A549 (cell line): Measurements from ENCODE around the gene LAMA3. TPM values are rescaled to one million over a fixed set of nuclear protein-coding genes. Genes with fewer than 3 reads are reported as not detected.
A peak's percentile ranks its signal among the peaks of the same experiment; 100 is the strongest.

ENCODE experiments used
- ATAC-seq, 2 experiments: fragments of 200-7000 bp in 1 of 2; fragments of >200 bp in 1 of 2; cut with Nextera tagmentation in 1 of 2; cut with Tn5 transposase in 1 of 2; 3 replicates each; pipeline versions ENCODE4 v1.8.0 to v1.9.1; 2018 to 2020; ENCODE audit warnings: mild to moderate bottlenecking in 1 of 2, moderate library complexity in 1 of 2
- CTCF ChIA-PET: fragments of 300-600 bp; sonication (Branson Sonifier 250); formaldehyde crosslinking; extraction: SDS; loops from one replicate; lab custom pipeline; 2021; ENCODE audit warnings: antibody characterized with exemption, inconsistent platforms; lab: Yijun Ruan, JAX
- POLR2A ChIA-PET: fragments of 350-600 bp; formaldehyde crosslinking; extraction: SDS; loops from one replicate; lab custom pipeline; 2021; ENCODE audit warnings: antibody characterized with exemption, inconsistent platforms; lab: Yijun Ruan, JAX
- DNase-seq, 2 experiments: peaks; one replicate each; pipeline versions ENCODE4 v3.0.0 to v3.0.0-alpha.2; 2011 to 2016; ENCODE audit warnings: low read depth in 1 of 2, low spot score in 1 of 2
- FAIRE-seq: peaks from 2 replicates; lab custom pipeline; 2011; peaks lifted over from hg19 to GRCh38; lab: Jason Lieb, UNC
- H3K27ac ChIP-seq, 2 experiments: fragments of >200 bp; sonication (Bioruptor Twin); formaldehyde crosslinking; 3 replicates each; pipeline ENCODE4 v1.5.1; 2016 to 2017
- H3K4me1 ChIP-seq: fragments of >200 bp; sonication (Bioruptor Twin); formaldehyde crosslinking; 3 replicates; pipeline ENCODE4 v1.6.1; 2016
- H3K4me2 ChIP-seq: fragments of >200 bp; sonication (Bioruptor Twin); formaldehyde crosslinking; 3 replicates; pipeline ENCODE4 v1.6.1; 2016
- H3K4me3 ChIP-seq: fragments of >200 bp; sonication (Bioruptor Twin); formaldehyde crosslinking; 3 replicates; pipeline ENCODE4 v1.5.1; 2016
- H3K9me3 ChIP-seq: fragments of >200 bp; sonication (Bioruptor Twin); formaldehyde crosslinking; 3 replicates; pipeline ENCODE4 v1.6.1; 2016
- CBX8 ChIP-seq: fragments of 200-600 bp; sonication (generic); IDR thresholded peaks from 2 replicates; pipeline ENCODE4 v1.6.1; 2016
- ESRRA ChIP-seq: fragments of 150-350 bp; IDR thresholded peaks from 2 replicates; pipeline ENCODE4 v1.6.1; 2014; ENCODE audit warnings: mild to moderate bottlenecking, low read length, borderline replicate concordance
- FOSB ChIP-seq: fragments of 250-450 bp; sonication (Bioruptor Pico); IDR thresholded peaks from 2 replicates; pipeline ENCODE4 v1.5.0; 2020; ENCODE audit warnings: mild to moderate bottlenecking, moderate library complexity
- FOSL2 ChIP-seq, 2 experiments: fragments of 450-650 bp in 1 of 2; fragments of >200 bp in 1 of 2; sonication (Bioruptor Twin) in 1 of 2; formaldehyde crosslinking; IDR thresholded peaks; 2 replicates each; pipeline versions ENCODE4 v1.5.0 to v1.6.1; 2016 to 2020; ENCODE audit warnings: mild to moderate bottlenecking in 1 of 2, moderate library complexity in 1 of 2
- FOXS1 ChIP-seq: fragments of 250-450 bp; sonication (Bioruptor Pico); IDR thresholded peaks from 2 replicates; pipeline ENCODE4 v1.5.0; 2020; ENCODE audit warnings: mild to moderate bottlenecking, moderate library complexity
- GATA3 ChIP-seq: IDR thresholded peaks from 2 replicates; pipeline ENCODE4 v1.6.1; 2012; ENCODE audit warnings: borderline replicate concordance
- HEYL ChIP-seq: fragments of 250-450 bp; sonication (Bioruptor Pico); IDR thresholded peaks from 2 replicates; pipeline ENCODE4 v1.8.0; 2021; ENCODE audit warnings: mild to moderate bottlenecking, moderate library complexity
- HOXA7 ChIP-seq: fragments of 250-450 bp; sonication (Bioruptor Pico); IDR thresholded peaks from 2 replicates; pipeline ENCODE4 v1.5.0; 2020; ENCODE audit warnings: mild to moderate bottlenecking, moderate library complexity
- KDM1A ChIP-seq: fragments of 200-600 bp; sonication (generic); IDR thresholded peaks from 2 replicates; pipeline ENCODE4 v1.6.1; 2016; ENCODE audit warnings: low read depth, mild to moderate bottlenecking
- MAFK ChIP-seq: fragments of 450-650 bp; IDR thresholded peaks from 2 replicates; pipeline ENCODE4 v1.6.1; 2014; ENCODE audit not compliant: partially characterized antibody
- POLR2AphosphoS2 ChIP-seq: conservative IDR thresholded peaks from 2 replicates; pipeline ENCODE4 v1.6.1; 2012; ENCODE audit warnings: low read length, improper control_type of control experiment, inconsistent platforms
- RARB ChIP-seq: fragments of 250-450 bp; sonication (Bioruptor Pico); IDR thresholded peaks from 2 replicates; pipeline ENCODE4 v1.8.0; 2021; ENCODE audit warnings: mild to moderate bottlenecking, moderate library complexity
- RCOR1 ChIP-seq: fragments of 150-350 bp; IDR thresholded peaks from 2 replicates; pipeline ENCODE4 v1.6.1; 2014; ENCODE audit warnings: antibody characterized with exemption, low read length, low read depth
- RFX5 ChIP-seq: fragments of 450-650 bp; IDR thresholded peaks from 2 replicates; pipeline ENCODE4 v1.7.1; 2014; ENCODE audit warnings: antibody characterized with exemption, mild to moderate bottlenecking, moderate library complexity
- RNF2 ChIP-seq: fragments of 200-600 bp; sonication (generic); IDR thresholded peaks from 2 replicates; pipeline ENCODE4 v1.6.1; 2016; ENCODE audit warnings: low read depth, mild to moderate bottlenecking, antibody characterized with exemption, moderate library complexity, borderline replicate concordance
- SMC3 ChIP-seq: fragments of >200 bp; sonication (Bioruptor Twin); formaldehyde crosslinking; IDR thresholded peaks from 3 replicates; pipeline ENCODE4 v1.6.1; 2018; ENCODE audit warnings: inconsistent platforms
- TP53 ChIP-seq: fragments of 250-450 bp; sonication (Bioruptor Pico); IDR thresholded peaks from 2 replicates; pipeline ENCODE4 v1.5.0; 2021; ENCODE audit warnings: mild to moderate bottlenecking, moderate library complexity
- ZC3H11A ChIP-seq: fragments of 450-650 bp; IDR thresholded peaks from 2 replicates; pipeline ENCODE4 v1.6.1; 2014; ENCODE audit warnings: antibody characterized with exemption, mild to moderate bottlenecking
- ZFP36 ChIP-seq: fragments of 450-650 bp; IDR thresholded peaks from 2 replicates; pipeline ENCODE4 v1.6.1; 2014; ENCODE audit warnings: borderline replicate concordance; ENCODE audit not compliant: partially characterized antibody
- ZNF302 ChIP-seq: fragments of 250-450 bp; sonication (Bioruptor Pico); IDR thresholded peaks from 2 replicates; pipeline ENCODE4 v1.9.0; 2021; ENCODE audit warnings: inconsistent platforms, mild to moderate bottlenecking, moderate library complexity
- WGBS: methylation state at CpG from one replicate; pipeline ENCODE4 v1.1.6; 2017; ENCODE audit errors: missing lambda C conversion rate; 5-methylcytosine and 5-hydroxymethylcytosine counted together
- polyA plus RNA-seq, 4 experiments: library from polyadenylated mRNA; depleted of rRNA in 3 of 4; stranded (reverse); fragments of >200 nt; fragmentation: RNase III in 1 of 4; extraction: RNeasy Plus Mini Kit Qiagen cat#74134 plus additional on column Dnase treatment in 1 of 4; gene quantifications; 2 replicates in 3 of 4; 3 replicates in 1 of 4; pipeline ENCODE4 v1.2.3, GENCODE V29; 2011 to 2017
- TF ChIP-seq, protein P1 (sequence below): IDR thresholded peaks from 2 replicates; pipeline ENCODE4 v1.6.1; 2012
- TF ChIP-seq, protein P2 (sequence below): fragments of >200 bp; sonication (Bioruptor Twin); formaldehyde crosslinking; IDR thresholded peaks from 2 replicates; pipeline ENCODE4 v1.6.1; 2016
- TF ChIP-seq, protein P3 (sequence below): IDR thresholded peaks from 2 replicates; pipeline ENCODE4 v1.6.1; 2012; ENCODE audit warnings: low read depth, borderline replicate concordance
- TF ChIP-seq, protein P4 (sequence below): fragments of 200-600 bp; sonication (generic); IDR thresholded peaks from 2 replicates; pipeline ENCODE4 v1.6.1; 2016; ENCODE audit warnings: antibody characterized with exemption, mild to moderate bottlenecking, moderate library complexity
- TF ChIP-seq, protein P5 (sequence below): fragments of >200 bp; sonication (Bioruptor Twin); formaldehyde crosslinking; IDR thresholded peaks from 3 replicates; pipeline ENCODE4 v1.6.1; 2016
- TF ChIP-seq, protein P6 (sequence below): fragments of 250-450 bp; sonication (Bioruptor Pico); IDR thresholded peaks from 2 replicates; pipeline ENCODE4 v1.5.0; 2021; ENCODE audit warnings: mild to moderate bottlenecking, moderate library complexity, borderline replicate concordance
- TF ChIP-seq, protein P7 (sequence below): fragments of >200 bp; sonication (Bioruptor Twin); formaldehyde crosslinking; IDR thresholded peaks from 3 replicates; pipeline ENCODE4 v1.5.1; 2016

LAMA3 gene
- polyA plus RNA-seq, 2 of the 4 experiments (the other 2 are of a cell fraction) = 18.2 to 31.0 TPM

DNA sequence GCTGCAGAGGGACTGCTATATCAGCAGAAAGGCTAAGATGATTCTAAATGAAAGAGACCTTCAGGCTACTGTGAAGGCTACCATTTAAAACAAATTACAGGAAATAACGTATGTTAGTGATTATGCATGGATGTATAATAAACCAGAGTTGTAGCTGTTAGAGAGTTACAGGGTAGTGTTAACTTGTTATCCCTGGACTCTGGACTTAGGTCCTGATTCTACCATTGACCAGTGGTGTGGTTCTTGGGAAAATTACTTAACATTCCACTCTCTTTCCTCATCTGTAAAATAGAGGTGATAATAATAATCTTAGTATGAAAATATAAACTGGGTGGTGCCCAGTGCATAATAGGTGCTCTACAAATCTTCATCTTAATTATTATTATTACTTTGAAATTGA is 22.2 kb downstream of the LAMA3 start:
- TF ChIP-seq, protein P1, sequence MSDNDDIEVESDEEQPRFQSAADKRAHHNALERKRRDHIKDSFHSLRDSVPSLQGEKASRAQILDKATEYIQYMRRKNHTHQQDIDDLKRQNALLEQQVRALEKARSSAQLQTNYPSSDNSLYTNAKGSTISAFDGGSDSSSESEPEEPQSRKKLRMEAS = no peak
- TF ChIP-seq ZC3H11A (no peak), GATA3 (no peak), ZFP36 (no peak), HEYL (CRISPR knock-in tag) (no peak), RFX5 (no peak), CBX8 (no peak), RCOR1 (no peak), MAFK (no peak), SMC3 (no peak), ZNF302 (no peak), ESRRA (no peak), FOSB (CRISPR knock-in tag) (no peak), FOXS1 (no peak), HOXA7 (CRISPR knock-in tag) (no peak), RNF2 (no peak)
- TF ChIP-seq, protein P2, sequence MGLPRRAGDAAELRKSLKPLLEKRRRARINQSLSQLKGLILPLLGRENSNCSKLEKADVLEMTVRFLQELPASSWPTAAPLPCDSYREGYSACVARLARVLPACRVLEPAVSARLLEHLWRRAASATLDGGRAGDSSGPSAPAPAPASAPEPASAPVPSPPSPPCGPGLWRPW = no peak
- TF ChIP-seq, protein P3, sequence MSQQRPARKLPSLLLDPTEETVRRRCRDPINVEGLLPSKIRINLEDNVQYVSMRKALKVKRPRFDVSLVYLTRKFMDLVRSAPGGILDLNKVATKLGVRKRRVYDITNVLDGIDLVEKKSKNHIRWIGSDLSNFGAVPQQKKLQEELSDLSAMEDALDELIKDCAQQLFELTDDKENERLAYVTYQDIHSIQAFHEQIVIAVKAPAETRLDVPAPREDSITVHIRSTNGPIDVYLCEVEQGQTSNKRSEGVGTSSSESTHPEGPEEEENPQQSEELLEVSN = no peak
- TF ChIP-seq, protein P4, sequence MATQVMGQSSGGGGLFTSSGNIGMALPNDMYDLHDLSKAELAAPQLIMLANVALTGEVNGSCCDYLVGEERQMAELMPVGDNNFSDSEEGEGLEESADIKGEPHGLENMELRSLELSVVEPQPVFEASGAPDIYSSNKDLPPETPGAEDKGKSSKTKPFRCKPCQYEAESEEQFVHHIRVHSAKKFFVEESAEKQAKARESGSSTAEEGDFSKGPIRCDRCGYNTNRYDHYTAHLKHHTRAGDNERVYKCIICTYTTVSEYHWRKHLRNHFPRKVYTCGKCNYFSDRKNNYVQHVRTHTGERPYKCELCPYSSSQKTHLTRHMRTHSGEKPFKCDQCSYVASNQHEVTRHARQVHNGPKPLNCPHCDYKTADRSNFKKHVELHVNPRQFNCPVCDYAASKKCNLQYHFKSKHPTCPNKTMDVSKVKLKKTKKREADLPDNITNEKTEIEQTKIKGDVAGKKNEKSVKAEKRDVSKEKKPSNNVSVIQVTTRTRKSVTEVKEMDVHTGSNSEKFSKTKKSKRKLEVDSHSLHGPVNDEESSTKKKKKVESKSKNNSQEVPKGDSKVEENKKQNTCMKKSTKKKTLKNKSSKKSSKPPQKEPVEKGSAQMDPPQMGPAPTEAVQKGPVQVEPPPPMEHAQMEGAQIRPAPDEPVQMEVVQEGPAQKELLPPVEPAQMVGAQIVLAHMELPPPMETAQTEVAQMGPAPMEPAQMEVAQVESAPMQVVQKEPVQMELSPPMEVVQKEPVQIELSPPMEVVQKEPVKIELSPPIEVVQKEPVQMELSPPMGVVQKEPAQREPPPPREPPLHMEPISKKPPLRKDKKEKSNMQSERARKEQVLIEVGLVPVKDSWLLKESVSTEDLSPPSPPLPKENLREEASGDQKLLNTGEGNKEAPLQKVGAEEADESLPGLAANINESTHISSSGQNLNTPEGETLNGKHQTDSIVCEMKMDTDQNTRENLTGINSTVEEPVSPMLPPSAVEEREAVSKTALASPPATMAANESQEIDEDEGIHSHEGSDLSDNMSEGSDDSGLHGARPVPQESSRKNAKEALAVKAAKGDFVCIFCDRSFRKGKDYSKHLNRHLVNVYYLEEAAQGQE = no peak
- TF ChIP-seq, protein P5, sequence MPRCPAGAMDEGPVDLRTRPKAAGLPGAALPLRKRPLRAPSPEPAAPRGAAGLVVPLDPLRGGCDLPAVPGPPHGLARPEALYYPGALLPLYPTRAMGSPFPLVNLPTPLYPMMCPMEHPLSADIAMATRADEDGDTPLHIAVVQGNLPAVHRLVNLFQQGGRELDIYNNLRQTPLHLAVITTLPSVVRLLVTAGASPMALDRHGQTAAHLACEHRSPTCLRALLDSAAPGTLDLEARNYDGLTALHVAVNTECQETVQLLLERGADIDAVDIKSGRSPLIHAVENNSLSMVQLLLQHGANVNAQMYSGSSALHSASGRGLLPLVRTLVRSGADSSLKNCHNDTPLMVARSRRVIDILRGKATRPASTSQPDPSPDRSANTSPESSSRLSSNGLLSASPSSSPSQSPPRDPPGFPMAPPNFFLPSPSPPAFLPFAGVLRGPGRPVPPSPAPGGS = no peak
- no peak for DNase-seq
- Histone ChIP-seq H3K4me3 (no peak overlapping the region), H3K27ac (peak overlapping the region; percentile 24 to 61; a peak in 4 of 6 replicates), H3K4me1 (peaks cover 40% of the 10 kb centered on the region), H3K9me3 (peaks cover 8% of the 10 kb centered on the region; the same call in 2 of the 3 replicates), H3K4me2 (peak overlapping the region; percentile 61)
- CTCF ChIA-PET = interaction anchor here (0.6 to 2.1 kb wide), 4 partner anchors 8 to 100 kb away, joined by 3 to 10 read pairs (median 5); partner anchors contain the start of gene LAMA3
- POLR2A ChIA-PET = no interaction called here
- FAIRE-seq = no peak
- ATAC-seq = no peak
- WGBS = 93% methylated on average over 1 of the region's 1 CpG

DNA sequence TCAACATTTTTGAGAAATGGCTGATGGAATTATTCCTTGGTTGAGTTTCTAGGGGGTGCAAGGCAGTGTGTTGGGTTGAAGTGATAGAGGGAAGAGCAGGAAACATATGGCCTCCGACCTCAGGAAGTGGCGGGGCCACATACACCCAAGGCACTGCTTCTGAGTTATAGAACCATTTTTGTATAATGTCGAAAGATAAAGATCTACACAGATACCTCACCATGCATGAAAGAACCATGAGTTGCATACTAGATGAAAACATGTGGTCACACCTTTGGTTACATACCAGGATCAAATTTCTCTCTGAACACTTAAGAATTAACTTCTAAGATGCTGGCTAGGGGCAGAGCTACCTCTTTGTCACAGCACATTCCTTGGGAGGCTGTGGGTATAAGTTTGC is 23.2 kb downstream of the LAMA3 start:
- Histone ChIP-seq H3K4me2 (no peak overlapping the region), H3K9me3 (peaks cover 4% of the 10 kb centered on the region; the same call in 2 of the 3 replicates), H3K4me3 (no peak overlapping the region), H3K27ac (0 out of 6 replicates have a peak overlapping the region, but pooled peaks of 1 of the 2 experiments have one; percentile 41), H3K4me1 (peaks cover 51% of the 10 kb centered on the region)
- ATAC-seq = no peak
- POLR2A ChIA-PET = no interaction called here
- 91% methylated on average over 3 of the region's 3 CpGs for WGBS
- CTCF ChIA-PET = interaction anchor here (2.0 kb wide), 1 partner anchor 9 kb away, joined by 10 read pairs; no protein-coding TSS in a partner anchor
- no peak for FAIRE-seq
- DNase-seq = no peak
- TF ChIP-seq RARB (CRISPR knock-in tag) (no peak), TP53 (no peak), SMC3 (no peak), KDM1A (no peak), FOSL2 (IDR thresholded peaks at IDR 0.05) (no peak), FOSL2 (CRISPR knock-in tag; IDR thresholded peaks at IDR 0.05) (no peak), POLR2AphosphoS2 (no peak)
- TF ChIP-seq, protein P6, sequence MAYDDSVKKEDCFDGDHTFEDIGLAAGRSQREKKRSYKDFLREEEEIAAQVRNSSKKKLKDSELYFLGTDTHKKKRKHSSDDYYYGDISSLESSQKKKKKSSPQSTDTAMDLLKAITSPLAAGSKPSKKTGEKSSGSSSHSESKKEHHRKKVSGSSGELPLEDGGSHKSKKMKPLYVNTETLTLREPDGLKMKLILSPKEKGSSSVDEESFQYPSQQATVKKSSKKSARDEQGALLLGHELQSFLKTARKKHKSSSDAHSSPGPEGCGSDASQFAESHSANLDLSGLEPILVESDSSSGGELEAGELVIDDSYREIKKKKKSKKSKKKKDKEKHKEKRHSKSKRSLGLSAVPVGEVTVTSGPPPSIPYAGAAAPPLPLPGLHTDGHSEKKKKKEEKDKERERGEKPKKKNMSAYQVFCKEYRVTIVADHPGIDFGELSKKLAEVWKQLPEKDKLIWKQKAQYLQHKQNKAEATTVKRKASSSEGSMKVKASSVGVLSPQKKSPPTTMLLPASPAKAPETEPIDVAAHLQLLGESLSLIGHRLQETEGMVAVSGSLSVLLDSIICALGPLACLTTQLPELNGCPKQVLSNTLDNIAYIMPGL (CRISPR knock-in tag) = no peak
- TF ChIP-seq, protein P5 = no peak
- TF ChIP-seq, protein P7, sequence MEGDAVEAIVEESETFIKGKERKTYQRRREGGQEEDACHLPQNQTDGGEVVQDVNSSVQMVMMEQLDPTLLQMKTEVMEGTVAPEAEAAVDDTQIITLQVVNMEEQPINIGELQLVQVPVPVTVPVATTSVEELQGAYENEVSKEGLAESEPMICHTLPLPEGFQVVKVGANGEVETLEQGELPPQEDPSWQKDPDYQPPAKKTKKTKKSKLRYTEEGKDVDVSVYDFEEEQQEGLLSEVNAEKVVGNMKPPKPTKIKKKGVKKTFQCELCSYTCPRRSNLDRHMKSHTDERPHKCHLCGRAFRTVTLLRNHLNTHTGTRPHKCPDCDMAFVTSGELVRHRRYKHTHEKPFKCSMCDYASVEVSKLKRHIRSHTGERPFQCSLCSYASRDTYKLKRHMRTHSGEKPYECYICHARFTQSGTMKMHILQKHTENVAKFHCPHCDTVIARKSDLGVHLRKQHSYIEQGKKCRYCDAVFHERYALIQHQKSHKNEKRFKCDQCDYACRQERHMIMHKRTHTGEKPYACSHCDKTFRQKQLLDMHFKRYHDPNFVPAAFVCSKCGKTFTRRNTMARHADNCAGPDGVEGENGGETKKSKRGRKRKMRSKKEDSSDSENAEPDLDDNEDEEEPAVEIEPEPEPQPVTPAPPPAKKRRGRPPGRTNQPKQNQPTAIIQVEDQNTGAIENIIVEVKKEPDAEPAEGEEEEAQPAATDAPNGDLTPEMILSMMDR = no peak
